ENCODE data around the gene DLGAP1.
"Not testable (repeated sequence)": the region's sequence is repeated elsewhere in the genome, so short reads cannot be mapped to it uniquely, and the experiment has no call there.

Gene DLGAP1

DNA sequence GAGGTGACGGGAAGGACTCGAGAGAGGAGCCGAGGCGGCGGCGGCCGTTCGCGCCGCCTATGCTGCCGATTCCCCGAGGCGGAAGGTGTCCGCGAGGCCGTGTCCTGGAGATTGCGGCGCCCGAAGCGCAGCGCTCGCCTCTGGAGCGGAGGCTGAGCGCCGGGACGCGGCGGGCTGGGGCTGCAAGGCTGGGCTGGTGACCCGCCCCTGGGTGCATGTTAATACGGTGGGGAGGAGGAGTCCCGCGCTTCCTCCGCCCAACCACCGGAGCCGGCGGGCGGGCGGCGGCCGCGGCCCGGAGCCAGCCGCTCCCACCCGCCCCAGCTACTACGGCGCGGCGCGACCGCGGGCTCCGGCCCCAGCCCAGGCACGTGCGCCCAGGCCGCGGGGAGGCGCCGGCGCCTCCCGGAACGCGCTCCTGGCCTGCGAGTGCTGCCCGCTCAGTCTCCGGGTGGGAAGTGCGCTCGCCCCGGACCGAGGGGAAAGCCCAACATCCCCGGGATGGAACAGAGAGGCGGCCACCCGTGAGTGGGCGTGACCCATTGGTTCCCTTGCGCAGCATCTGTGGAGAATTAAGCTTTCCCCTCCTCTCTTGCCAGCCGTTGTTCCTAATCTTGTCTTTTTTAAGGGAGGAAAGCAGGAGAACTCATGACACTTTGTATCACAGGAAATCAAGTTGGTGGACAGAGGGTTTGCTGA lies at the start of gene DLGAP1:
Gene DLGAP1, minus strand, starts transcription at position 195 of the 699 bp plus-strand sequence.
- DNase-seq (ENCODE audit: low read depth): no peak

DNA sequence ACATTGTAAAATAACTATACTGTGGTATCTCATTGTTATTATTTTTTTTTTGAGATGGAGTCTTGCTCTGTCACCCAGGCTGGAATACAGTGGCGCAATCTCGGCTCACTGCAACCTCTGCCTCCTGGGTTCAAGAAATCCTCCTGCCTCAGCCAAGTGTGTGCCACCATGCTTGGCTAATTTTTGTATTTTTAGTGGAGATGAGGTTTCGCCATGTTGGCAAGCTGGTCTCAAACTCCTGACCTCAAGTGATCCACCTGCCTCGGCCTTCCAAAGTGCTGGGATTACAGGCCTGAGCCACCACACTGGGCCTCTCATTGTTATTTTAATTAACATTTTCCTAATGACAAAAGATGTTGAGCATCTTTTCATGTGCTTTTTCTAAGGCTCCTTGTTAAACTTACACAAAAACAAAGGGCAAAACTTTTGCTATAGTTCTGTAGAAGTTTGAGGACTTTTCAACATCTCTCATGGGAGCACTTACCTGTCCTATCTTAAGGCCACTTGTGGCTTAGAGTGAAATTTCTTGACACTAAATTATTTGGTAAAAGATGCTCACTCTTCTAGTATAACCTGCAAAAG lies 39.7 kb upstream of the DLGAP1 start:
- not testable (repeated sequence) for DNase-seq (ENCODE audit: low read depth)

DNA sequence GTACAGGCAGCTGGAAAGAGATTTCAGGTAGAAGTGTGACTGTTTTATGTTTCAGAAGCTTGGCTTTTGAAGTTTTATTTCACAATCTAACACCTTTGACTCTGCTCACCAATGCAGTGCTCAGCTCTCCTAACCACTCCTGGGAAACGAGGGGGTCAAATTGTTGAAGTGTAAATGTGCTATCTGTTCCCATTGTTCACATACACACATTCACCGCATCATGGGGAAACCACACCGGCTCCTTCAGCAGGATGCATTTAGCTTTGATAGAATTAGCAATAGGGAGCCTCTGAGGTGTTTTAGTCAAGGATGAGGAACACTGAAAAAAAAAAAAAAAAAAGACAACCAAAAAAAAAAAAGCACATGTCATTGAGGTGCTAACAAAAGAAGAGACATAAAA lies 13.4 kb upstream of the DLGAP1 start:
- DNase-seq (ENCODE audit: low read depth): no peak

DNA sequence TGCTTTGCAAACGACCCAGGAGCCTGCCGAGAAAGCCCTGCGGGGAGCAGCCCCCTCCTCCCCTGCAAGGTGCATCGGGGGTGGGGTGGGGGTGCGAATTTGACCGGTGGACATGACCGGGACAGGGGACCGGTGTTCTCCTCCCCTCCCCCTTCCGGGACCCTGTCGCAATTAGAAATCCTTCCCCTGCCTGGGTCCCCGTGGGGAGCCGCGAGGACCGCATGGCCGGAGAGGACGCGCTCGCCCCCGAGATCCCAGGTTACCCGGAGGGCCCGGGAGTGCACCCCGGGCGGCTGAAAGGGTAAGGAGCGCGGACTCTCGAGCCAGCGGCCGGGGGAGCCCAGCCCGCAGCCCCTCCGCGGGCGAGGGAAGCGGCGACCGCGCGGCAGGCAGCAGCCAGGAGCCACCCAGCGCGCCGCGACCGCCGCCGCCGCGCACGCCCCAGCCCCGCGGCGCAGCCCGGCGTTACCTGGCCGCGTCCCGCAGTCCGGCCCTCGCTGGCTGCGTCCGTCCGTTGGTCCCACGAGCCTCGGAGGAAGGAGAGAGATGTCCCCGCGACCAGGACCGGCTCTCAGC lies 482 bp downstream of the DLGAP1 start:
- DNase-seq (ENCODE audit: low read depth): no peak

DNA sequence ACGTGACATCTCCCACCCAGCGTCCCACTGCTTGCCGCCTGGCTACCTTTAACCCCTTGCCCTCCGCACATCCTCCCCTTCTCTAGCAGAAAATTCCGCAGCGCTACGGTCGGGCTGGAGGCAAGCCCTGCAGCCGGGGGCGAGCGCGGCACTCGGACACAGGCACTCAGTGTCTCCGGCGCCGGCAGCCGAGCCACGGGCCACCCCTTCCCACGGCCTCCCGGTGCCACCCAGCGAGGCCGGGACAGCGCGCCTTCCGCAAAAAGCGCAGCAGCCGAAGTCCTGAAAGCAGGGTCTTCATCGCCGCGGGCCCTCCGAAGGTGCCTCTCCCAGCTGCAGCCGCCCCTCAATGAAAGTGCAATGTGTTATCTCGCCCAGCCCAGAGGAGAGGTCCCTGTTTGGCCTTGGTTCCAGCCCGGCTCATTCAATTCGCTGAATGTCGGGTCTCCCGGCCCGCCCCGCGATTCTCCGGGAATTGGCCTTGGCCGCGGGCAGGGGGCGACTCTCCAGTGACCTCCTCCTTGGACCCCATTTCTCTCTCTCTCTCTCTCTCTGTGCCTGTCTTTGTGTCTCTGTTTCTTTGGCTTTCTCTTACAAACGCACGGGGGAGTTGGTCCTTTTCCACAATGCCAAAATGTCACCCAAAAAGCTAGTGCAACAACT lies 1.1 kb downstream of the DLGAP1 start:
- no peak for DNase-seq (ENCODE audit: low read depth)

DNA sequence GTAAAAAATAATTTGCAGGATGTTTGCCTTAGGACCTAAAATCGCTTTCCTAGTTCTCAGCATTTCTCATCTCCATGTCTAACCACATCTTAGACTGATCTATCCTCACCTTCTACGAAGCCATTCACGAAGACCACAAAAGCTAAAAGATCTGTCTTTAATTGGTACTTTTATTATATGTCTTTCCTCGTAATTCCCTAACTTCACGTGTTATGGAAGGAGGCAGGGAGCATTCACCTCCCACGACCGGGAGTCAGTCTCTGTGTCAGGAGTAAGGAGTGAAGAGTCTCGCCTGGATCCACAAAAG lies 1.6 kb downstream of the DLGAP1 start:
- DNase-seq (ENCODE audit: low read depth): no peak

DNA sequence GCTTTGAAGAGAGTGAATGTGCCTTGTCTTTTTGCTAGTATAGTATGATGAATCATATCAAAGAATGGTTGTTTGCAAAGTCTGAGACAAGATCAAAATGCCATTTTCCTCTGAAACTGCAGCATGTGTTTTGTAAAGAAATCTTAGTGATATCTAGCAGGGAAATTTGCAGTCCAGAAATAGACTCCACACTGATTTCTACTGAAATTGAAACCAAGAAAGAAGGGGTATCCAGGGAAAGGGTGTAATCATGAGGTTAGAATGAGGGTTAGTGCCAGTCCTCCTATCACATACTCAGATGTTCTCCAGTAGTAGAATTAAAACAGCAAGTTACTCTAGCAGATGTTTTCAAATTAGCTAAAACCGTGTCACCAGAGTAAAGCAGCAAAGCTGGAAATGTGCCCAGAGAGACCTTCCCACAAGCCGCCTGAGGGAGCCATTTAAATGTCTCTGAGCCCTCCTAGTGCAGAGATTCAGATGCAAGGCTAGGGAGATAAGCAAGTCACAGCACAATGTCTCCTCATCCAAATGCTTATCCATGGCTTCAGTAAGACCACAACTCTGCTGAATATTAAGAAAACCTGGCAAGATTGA lies 4.9 kb downstream of the DLGAP1 start:
- DNase-seq (ENCODE audit: low read depth): no peak

DNA sequence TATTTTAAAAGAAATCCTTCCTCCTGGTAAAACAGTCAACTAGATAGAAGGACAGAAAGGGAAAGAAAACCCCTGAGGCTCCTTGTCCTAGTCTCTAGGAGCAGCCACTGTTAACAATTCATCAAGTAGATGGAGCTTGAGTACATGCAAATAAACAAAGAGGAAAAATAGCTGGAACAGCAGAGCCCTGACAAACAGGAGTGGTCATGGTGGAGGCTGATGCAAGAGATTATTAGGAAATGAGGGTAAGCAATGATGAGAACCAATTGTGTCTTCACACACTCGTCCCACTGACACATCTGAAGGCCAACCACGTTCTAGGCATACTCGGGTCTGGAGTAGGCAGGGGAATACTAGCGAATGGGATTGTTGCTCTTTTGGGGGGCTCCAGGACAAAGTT lies 9.2 kb downstream of the DLGAP1 start:
- no peak for DNase-seq (ENCODE audit: low read depth)

DNA sequence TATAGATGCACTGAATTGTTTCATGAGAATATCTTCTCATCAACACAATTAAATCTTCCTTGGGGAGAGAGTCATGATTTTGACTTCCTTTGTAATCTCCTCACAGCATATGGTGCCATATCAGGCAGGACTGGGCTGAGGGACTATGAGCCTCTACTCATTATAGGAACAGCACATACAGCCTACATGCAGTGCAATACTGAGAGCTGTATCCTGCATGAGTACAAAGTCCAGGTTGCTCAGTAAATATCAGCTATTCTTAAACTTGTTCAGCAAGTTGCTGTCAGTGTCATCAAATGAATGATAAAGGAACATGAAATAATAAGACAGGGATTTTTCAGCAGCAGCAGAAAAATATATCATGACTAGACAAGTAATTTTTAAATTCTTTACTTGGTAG lies 10.8 kb downstream of the DLGAP1 start:
- no peak for DNase-seq (ENCODE audit: low read depth)

DNA sequence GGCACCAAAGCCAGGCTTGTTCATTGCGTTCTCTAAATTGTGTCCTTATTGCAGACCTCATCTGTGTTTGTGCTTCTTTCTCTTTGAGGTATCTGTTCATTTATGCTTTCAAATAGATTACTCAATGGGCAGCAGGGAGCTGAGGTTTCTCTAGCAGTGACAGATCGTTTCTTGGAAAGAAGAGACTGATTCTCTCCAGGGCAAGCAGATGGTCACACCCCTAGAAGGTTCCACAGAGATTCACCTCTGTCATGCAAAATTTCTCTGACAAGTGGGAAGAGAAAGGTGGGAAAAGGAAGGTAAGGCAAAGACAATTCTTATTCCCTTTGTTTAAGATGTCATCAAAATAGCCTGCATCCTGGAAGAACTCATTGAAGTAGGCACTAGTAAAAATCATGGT lies 14.0 kb downstream of the DLGAP1 start:
- DNase-seq (ENCODE audit: low read depth): no peak

DNA sequence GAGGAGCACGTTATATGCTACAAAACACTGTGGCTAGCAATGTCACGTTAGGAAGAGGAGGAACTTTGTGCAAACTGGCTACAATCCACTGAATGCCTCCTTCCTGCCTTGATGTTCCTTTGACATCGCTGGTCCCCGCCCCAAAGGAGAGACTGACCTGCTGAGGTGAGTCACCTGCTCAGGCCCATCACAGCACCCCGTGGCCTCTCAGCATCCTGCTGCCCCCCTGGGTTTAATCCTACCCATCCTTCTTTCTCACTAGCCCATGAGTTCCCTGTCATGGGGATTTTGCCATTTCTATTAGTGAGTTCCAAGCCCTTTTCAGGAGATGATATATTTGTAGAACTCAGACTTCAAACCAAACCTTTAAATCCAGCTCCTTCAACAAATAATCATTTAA lies 16.2 kb downstream of the DLGAP1 start:
- no peak for DNase-seq (ENCODE audit: low read depth)

DNA sequence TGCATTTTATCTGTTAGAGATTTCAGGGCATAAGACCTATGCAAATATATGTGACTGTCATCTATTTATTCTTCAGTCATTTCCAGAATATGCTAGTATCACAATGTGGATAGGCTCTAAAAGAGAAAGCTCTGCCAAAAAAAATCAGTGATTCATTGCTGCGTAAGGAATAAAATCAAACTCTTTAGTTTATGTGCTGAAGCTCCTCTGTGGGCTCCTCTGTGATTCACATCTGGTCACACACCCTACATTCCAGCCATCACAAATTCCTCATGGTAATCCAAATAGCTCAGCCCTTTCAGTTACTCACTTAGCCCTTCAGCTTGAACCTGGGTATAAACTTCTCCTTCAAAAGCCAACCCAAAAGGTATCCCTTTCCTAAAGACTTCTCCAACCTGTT lies 21.4 kb downstream of the DLGAP1 start:
- DNase-seq (ENCODE audit: low read depth): no peak

DNA sequence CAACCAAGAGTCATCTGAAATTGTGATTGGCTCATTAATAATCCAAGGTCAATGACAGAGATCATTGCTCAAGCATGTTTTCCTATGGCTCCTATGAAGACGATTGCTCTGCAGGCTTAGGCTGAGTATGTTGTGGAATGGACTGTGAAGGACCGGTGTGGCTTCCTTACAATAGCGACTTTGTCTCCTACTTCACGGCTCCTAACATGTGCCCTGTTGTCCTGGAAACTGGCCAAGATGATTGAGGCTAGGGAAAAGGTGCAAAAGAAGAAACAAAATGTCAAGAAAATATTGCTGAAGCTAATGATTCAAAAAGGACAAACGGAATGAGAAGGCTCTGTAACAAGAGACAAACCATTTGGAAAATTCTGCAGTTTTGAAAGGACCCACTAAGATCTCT lies 24.3 kb downstream of the DLGAP1 start:
- no peak for DNase-seq (ENCODE audit: low read depth)

DNA sequence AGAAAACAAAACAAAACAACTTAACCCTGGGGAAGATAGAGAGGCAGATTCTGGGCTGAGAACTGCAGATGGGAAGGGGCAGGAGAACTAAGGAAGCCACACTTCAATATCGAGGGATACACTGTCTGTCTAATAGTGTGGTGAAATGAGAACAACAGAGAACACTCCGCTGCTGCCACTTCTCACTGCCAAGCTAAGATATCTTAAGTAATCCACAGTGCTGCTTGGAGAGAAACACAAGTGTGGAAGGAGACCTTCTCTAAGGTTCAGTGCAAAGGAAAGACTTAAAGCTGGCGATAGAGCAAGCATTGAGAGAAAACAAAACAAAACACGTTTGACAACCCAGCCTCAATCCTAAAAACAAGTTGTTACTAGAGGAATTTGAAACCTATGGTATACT lies 37.4 kb downstream of the DLGAP1 start:
- no peak for DNase-seq (ENCODE audit: low read depth)

DNA sequence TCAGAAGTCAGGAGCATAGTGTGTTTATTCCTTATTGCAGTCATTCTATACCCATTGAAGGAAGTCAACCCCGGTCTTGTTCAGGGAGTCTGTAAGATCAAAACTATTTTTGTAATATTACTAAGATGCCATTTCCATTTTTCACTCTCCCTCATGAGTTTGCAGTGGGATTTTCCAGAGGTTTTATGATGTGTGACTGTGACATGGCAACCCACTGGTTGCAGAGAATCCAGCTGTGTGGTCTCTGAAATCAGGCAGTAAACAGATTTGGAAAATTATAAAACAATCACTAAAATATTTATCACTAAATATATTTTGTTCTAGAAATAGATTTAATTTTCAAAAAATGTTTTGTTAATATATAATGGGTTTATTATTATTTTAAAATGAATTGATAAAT lies 38.1 kb downstream of the DLGAP1 start:
- DNase-seq (ENCODE audit: low read depth): no peak

DNA sequence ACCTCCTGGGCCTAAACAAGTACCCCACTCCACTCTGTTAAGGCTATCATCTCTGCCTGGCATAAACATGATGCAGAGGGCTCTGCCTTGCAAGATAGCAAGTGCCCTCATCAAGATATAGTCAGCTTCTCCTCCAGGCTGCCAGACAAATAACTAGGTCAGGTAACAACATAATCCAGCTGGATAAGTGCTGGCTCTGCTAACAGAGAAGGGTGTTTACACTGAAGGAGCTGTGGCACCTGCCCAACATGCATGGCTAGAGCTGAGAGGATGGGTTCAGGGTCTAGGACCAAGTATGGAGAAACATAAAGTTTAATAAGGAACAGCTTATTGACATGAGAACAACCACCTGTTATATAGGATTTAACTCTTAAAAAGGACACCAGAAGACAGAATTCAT lies 42.8 kb downstream of the DLGAP1 start:
- no peak for DNase-seq (ENCODE audit: low read depth)

DNA sequence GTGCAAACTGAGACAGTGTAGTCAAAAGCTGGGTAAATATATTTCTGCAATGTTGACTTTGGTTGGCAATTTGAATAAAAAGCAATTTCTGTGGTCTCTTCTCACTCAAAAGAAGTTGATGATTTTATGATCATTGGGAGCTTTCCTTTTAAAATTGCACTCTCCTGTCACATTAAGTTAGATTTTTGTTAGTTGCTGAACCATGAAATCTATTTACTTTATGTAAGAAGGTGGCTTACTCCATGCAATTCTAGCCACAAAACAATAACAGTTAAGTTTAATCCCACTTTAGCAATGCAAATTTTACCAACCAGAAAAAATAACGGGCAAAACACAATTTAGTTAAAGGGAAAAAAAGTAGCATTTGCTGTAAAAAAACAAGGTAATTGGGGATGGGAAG lies 48.3 kb downstream of the DLGAP1 start:
- no peak for DNase-seq (ENCODE audit: low read depth)

DNA sequence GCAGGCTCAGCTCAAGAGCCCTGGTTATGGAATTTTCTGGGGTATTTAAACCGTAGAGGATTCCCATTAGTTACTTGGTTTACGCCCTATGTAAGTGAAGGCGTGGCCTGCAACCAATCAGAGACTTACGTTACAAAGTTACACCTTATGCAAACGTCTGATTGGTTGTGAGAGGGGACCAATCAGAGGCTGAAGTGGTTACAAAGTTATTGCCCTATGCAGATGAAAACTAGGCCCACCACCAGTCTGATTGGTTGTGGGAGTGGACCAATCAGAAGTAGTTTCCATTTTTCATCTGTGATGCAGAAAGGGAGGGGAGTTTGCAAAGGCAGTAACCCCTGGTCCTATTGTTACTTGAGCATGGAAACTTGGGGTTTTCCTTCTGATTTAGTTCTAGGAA lies 49.1 kb downstream of the DLGAP1 start:
- DNase-seq (ENCODE audit: low read depth): no peak

DNA sequence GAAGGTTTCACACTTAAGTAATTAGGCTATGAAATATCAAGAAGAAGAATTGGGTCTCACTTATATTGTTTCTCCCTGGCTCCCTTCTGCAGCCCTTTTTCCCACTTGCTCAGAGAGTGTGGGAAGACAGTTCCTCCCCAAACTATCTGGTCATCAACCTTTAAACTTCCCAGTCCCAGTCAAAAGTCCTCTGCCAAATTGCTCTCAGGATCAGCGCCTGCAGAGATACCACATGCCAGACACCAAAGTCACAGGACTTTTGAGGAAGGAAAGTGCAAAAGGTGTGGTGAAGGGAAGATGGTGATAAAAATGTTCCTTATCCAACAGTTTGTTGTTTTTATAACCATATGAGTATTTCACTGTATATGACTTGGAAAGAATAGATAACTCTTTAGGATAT lies 51.3 kb downstream of the DLGAP1 start:
- DNase-seq (ENCODE audit: low read depth): no peak

DNA sequence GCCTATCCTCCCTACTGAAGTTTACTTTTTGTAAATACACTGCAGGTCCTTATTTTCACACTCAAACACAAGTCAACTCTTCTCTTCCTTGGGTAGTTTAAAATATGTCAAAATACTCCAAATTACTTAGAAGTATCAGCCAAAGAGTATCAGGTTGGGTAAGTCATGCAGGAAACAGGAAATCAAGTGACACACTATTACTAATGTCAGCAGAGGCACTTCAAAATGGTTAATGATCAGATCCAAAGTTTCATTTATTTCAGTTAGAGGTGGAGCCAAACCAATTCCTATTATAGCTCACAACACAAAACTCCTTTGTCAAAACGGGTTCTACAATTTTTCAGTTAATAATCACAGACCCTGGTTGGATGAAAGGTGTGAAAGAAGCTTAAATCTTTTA lies 54.2 kb downstream of the DLGAP1 start:
- DNase-seq (ENCODE audit: low read depth): no peak

DNA sequence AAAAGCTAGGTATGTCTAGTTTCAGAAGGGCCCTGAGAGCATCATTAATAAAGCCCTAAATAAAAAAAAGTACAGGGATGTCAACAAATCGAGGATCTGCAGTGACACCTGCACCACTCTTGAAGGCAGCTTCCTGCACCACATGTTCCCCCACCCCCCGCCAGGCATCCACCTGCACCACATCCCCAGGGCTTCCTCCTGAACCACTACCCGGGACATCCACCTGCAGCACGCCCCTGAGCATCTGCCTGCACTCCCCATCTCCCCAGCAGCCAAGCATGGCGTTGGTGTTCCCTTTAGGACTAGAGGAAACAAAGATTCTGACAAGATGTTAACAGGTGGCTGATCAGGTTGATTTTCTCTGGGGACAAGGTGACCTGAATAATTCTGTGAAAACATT lies 55.2 kb downstream of the DLGAP1 start:
- DNase-seq (ENCODE audit: low read depth): no peak

DNA sequence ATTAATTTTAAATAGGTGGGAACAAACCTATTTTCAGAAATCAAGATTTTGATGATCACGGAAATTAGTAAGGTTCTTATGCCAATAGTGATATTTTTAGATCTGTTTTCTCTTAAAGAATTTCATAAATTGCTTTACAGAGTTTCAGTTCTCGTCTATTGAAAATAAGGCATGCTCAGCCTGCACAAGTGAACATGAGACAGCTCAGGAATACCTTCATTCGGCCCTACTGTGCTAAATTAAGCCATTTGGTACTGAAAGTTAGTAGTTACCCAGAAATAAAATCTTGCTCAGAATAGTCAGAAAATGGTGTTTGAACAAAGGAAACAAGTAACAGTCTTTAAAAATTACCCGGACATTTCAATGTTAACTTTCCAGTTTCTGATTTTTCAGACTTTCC lies 60.4 kb downstream of the DLGAP1 start:
- no peak for DNase-seq (ENCODE audit: low read depth)

DNA sequence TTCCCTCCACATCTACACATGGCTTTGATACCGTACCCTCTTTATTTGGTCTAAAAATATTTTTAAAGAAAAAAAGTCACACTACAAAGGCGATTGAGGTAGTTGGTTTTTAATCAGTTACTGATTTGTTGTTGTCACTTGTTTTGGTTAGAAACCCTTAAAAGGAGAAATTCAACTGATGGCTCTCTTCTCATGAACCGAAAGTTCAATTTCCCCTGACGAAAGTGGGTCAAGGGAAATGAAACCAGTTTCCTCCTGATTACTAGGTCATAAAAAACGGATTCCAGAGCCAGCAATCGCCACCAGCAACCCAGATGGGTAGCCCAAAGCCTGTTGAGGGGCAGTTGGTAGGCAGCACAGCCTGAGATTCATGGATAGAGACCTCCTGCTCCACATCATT lies 63.2 kb downstream of the DLGAP1 start:
- DNase-seq (ENCODE audit: low read depth): no peak
